ENCODE results near the gene SOWAHB. TPM values are rescaled to one million over a fixed set of nuclear protein-coding genes. Genes with fewer than 3 reads are reported as not detected.

SOWAHB gene
- total and polyA plus RNA-seq, 2 of the 8 experiments (the other 6 are each of a cell fraction or from before 2014, with no cell fraction given) = 0.15 to 0.65 TPM

GRCh38 chr4:76882630-76883029, 15.3 kb downstream of the SOWAHB start (continued):
- TF ChIP-seq RAD21 (IDR thresholded peaks at IDR 0.05 in 1 of 2, conservative IDR thresholded peaks at IDR 0.05 in 1 of 2; ENCODE audit: low read depth in 2 of 2, low read length in 2 of 2) (no peak), POLR2A (IDR thresholded peaks at IDR 0.05; ENCODE audit: control extremely low read depth in 1 of 2, low read depth in 2 of 2, low read length in 2 of 2) (no peak), TAF1 (IDR thresholded peaks at IDR 0.05; ENCODE audit: low read depth, low read length) (no peak), NANOG (IDR thresholded peaks at IDR 0.05; ENCODE audit: insufficient read depth, low read depth, low read length, poor library complexity, severe bottlenecking) (no peak), POU5F1 (IDR thresholded peaks at IDR 0.05; ENCODE audit: low read depth, low read length) (no peak), ATF2 (IDR thresholded peaks at IDR 0.05; ENCODE audit: low read length) (no peak), KDM4A (IDR thresholded peaks at IDR 0.05; ENCODE audit: low read depth, low read length, severe bottlenecking) (no peak)

Data from H1 (cell line).